ENCODE data around the gene ABHD14A.

DNA sequence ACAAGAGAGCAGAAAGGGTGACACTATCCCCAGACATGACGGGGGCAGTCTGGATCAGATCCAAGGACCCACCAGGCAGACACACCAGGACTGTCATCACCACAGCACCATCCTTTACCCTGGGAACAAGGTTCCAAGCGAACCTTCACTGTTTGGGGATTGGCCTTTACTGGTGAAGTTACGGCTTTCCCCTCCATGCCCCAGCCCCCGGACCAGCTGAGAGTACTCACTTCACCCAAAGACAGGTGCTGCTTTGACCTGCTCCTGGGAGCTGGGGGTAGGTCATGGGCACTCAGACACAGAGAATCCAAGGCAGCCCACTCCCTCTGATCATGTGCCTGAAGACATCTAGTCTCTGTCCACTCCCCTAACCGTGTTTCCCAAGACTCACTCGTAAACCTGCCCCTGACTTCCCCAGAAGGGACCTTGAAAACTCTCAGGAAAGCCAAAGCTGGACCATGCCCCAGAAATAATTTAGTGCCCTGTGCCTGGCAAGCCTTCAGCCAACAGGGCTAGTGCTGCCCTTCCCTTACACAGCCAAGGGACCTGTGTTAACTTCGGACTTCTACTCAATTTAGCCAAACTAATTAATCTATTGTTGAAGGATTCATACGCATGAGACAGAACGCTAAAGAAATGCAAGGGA, 36.0 kb upstream of the ABHD14A start:
- no peak for TF ChIP-seq POLR2AphosphoS5 (IDR thresholded peaks at IDR 0.05)
- TF ChIP-seq, protein P1, sequence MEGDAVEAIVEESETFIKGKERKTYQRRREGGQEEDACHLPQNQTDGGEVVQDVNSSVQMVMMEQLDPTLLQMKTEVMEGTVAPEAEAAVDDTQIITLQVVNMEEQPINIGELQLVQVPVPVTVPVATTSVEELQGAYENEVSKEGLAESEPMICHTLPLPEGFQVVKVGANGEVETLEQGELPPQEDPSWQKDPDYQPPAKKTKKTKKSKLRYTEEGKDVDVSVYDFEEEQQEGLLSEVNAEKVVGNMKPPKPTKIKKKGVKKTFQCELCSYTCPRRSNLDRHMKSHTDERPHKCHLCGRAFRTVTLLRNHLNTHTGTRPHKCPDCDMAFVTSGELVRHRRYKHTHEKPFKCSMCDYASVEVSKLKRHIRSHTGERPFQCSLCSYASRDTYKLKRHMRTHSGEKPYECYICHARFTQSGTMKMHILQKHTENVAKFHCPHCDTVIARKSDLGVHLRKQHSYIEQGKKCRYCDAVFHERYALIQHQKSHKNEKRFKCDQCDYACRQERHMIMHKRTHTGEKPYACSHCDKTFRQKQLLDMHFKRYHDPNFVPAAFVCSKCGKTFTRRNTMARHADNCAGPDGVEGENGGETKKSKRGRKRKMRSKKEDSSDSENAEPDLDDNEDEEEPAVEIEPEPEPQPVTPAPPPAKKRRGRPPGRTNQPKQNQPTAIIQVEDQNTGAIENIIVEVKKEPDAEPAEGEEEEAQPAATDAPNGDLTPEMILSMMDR (IDR thresholded peaks at IDR 0.05), result no peak
- TF ChIP-seq POLR2A (IDR thresholded peaks at IDR 0.05), result no peak
